ENCODE data around the gene KCTD16.

- no peak for TF ChIP-seq CTCF (IDR thresholded peaks at IDR 0.05)
- TF ChIP-seq POLR2A (IDR thresholded peaks at IDR 0.05): no peak
Observed at GRCh38 chr5:144205141-144205551, 34.5 kb downstream of the KCTD16 start.

Data from heart left ventricle (tissue), 13 donors.